ENCODE measurements around the gene INTS4.

DNA sequence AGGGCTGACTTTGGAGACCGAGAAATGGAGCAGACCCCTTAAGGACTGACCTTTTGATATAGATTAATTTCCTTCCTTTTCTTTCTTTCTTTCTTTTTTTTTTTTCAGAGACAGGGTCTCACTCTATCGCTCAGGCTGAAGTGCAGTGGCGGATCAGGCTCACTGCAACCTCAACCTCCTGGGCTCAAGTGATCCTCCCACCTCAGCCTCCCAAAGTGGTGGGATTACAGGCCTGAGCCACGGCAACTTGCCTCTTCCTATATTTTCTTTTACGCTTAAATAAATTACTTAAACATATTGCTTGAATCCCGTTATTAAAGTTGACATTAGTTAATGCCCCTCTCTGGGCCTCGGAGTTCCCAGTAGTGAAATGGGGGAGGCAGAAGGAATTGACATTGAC lies 29.0 kb upstream of the INTS4 start:
- TF ChIP-seq, protein P1, sequence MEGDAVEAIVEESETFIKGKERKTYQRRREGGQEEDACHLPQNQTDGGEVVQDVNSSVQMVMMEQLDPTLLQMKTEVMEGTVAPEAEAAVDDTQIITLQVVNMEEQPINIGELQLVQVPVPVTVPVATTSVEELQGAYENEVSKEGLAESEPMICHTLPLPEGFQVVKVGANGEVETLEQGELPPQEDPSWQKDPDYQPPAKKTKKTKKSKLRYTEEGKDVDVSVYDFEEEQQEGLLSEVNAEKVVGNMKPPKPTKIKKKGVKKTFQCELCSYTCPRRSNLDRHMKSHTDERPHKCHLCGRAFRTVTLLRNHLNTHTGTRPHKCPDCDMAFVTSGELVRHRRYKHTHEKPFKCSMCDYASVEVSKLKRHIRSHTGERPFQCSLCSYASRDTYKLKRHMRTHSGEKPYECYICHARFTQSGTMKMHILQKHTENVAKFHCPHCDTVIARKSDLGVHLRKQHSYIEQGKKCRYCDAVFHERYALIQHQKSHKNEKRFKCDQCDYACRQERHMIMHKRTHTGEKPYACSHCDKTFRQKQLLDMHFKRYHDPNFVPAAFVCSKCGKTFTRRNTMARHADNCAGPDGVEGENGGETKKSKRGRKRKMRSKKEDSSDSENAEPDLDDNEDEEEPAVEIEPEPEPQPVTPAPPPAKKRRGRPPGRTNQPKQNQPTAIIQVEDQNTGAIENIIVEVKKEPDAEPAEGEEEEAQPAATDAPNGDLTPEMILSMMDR (IDR thresholded peaks at IDR 0.05; ENCODE audit: low read length): no peak
- TF ChIP-seq EZH2 (IDR thresholded peaks at IDR 0.05; ENCODE audit: borderline replicate concordance, low read length): no peak
